HL-60/S4 (cell line): ENCODE measurements around the gene CBX7.

ENCODE experiments used
- in situ Hi-C: fragments of 300-500 bp; cut with MboI; formaldehyde crosslinking; loops from 2 replicates; pipeline ENCODE4 v1.14.3; 2022; ENCODE audit warnings: low sequenced_read_pairs

Gene CBX7

GRCh38 chr22:39129746-39130145 lies 22.7 kb downstream of the CBX7 start:
- in situ Hi-C loops = no loop called here

- in situ Hi-C loops = no loop called here
Observed at GRCh38 chr22:39129081-39129480, 23.4 kb downstream of the CBX7 start.

- in situ Hi-C loops = no loop called here
Observed at GRCh38 chr22:39128508-39128907, 24.0 kb downstream of the CBX7 start.

GRCh38 chr22:39125622-39126021 lies 26.9 kb downstream of the CBX7 start:
- in situ Hi-C loops = no loop called here

GRCh38 chr22:39123751-39124581 lies 28.5 kb downstream of the CBX7 start:
- in situ Hi-C loops = loop anchor here (25.0 kb wide), 1 partner anchor 262 kb away; the partner anchor contains the start of gene CBX6

GRCh38 chr22:39122772-39123470 lies 29.6 kb downstream of the CBX7 start:
- in situ Hi-C loops = loop anchor here (25.0 kb wide), 1 partner anchor 261 kb away; the partner anchor contains the start of gene CBX6

- in situ Hi-C loops = loop anchor here (25.0 kb wide), 1 partner anchor 259 kb away; the partner anchor contains the start of gene CBX6
Observed at GRCh38 chr22:39120983-39121382, 31.5 kb downstream of the CBX7 start.

GRCh38 chr22:39117585-39118191 lies 34.8 kb downstream of the CBX7 start:
- in situ Hi-C loops = loop anchor here (5.0 to 25.0 kb wide), 2 partner anchors 110 to 255 kb away; partner anchors contain the start of gene CBX6

- in situ Hi-C loops = loop anchor here (5.0 to 25.0 kb wide), 2 partner anchors 109 to 254 kb away; partner anchors contain the start of gene CBX6
Observed at GRCh38 chr22:39115977-39116621, 36.4 kb downstream of the CBX7 start.

GRCh38 chr22:39115570-39115969 lies 36.9 kb downstream of the CBX7 start:
- in situ Hi-C loops = loop anchor here (5.0 to 25.0 kb wide), 2 partner anchors 108 to 253 kb away; partner anchors contain the start of gene CBX6

GRCh38 chr22:39114112-39114511 lies 38.4 kb downstream of the CBX7 start:
- in situ Hi-C loops = loop anchor here (25.0 kb wide), 1 partner anchor 252 kb away; the partner anchor contains the start of gene CBX6

- in situ Hi-C loops = loop anchor here (25.0 kb wide), 1 partner anchor 249 kb away; the partner anchor contains the start of gene CBX6
Observed at GRCh38 chr22:39110631-39111561, 41.6 kb downstream of the CBX7 start.

GRCh38 chr22:39109361-39109760 lies 43.1 kb downstream of the CBX7 start:
- in situ Hi-C loops = loop anchor here (25.0 kb wide), 1 partner anchor 247 kb away; the partner anchor contains the start of gene CBX6

GRCh38 chr22:39108487-39108886 lies 44.0 kb downstream of the CBX7 start:
- in situ Hi-C loops = loop anchor here (25.0 kb wide), 1 partner anchor 246 kb away; the partner anchor contains the start of gene CBX6

- in situ Hi-C loops = loop anchor here (25.0 kb wide), 1 partner anchor 244 kb away; the partner anchor contains the start of gene CBX6
Observed at GRCh38 chr22:39106326-39106725, 46.2 kb downstream of the CBX7 start.

- in situ Hi-C loops = loop anchor here (25.0 kb wide), 1 partner anchor 241 kb away; the partner anchor contains the start of gene CBX6
Observed at GRCh38 chr22:39103431-39103830, 49.0 kb downstream of the CBX7 start.

- in situ Hi-C loops = loop anchor here (25.0 kb wide), 1 partner anchor 239 kb away; the partner anchor contains the start of gene CBX6
Observed at GRCh38 chr22:39101226-39101625, 51.3 kb downstream of the CBX7 start.

GRCh38 chr22:39098576-39098975 lies 53.9 kb downstream of the CBX7 start:
- in situ Hi-C loops = no loop called here

- in situ Hi-C loops = no loop called here
Observed at GRCh38 chr22:39098026-39098425, 54.5 kb downstream of the CBX7 start.
